ENCODE measurements around the gene SLC37A1.

SLC37A1 gene

DNA sequence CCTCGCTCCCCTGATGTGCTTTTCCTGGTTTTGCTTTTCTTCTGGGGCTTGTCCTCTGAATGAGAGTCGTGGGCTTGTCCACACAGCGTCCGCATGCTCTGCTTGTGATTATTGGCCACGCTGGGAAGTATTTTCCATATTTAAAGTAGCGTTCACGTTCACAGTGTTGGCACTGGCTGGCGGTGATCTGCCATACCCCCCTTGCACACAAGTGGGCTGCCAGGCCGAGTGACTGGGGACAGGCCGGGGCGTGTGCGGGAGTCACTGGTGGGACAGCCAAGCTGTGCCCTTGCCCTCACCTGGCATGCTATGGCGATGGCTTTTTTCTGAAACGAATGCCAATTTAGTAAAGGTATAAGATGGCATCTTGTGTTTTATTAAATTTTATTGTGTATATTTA is 32.8 kb downstream of the SLC37A1 start:
- no peak for DNase-seq

- no peak for DNase-seq
These were observed 33.6 kb downstream of the SLC37A1 start for GRCh38 chr21:42547001-42547905.

GRCh38 chr21:42547906-42548365 is 34.3 kb downstream of the SLC37A1 start:
- DNase-seq = no peak

GRCh38 chr21:42548687-42549406 is 35.2 kb downstream of the SLC37A1 start:
- no peak for DNase-seq

GRCh38 chr21:42550817-42551216 is 37.2 kb downstream of the SLC37A1 start:
- DNase-seq = no peak

GRCh38 chr21:42552407-42553336 is 39.0 kb downstream of the SLC37A1 start:
- DNase-seq = no peak

DNA sequence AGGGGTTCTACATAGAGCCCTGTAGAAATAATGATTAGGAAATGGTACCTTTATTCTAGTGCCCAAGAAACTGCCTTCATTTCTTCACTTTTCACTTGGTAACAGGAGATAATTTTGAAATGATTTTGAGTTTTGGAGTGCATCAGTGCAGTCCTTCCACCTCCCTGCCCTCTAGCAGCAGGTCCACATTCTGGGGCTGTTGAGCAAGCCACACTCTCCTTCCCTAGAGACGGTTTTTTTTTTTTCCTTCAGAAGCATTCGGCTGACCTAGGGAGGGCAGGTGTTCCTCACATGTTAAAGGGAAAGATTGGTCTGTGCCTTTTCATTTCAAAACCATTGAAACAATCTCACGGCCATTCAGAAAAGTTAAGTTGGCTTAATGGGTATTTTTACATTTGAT is 39.8 kb downstream of the SLC37A1 start:
- DNase-seq = no peak

GRCh38 chr21:42554251-42554961 is 40.8 kb downstream of the SLC37A1 start:
- no peak for DNase-seq

DNA sequence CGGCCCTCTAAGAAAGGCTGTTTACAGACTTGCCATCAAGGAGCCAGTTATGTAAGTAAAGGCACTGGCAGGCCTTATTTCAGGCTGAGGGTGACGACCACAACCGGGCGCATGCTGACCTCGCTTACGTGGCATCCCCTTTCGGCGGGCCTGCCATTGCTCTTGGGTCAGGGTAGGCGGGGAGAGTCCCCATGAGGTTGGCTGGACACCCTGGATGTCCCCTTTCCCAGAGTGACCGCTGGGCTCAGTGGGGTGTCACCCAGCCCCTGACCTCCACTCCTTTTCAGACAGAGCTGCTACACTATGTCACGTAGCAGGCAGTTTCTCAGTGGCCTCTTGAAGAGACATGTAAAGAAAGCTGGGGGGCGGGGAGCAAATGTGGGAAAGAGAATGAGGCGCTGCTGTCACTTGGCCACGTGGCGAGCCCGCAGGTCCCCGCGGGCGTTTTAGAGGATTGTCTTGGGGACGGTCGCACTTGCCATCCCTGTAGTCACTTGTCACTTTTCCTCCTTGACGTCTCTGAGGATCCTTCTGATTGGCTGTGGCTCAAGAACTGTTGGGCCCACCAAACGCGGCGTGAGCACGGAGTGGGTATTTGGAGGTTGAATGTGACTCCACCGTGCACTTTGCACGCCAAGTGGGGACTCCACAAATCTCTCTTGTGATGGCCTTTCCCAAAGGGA is 42.2 kb downstream of the SLC37A1 start:
- no peak for DNase-seq

DNA sequence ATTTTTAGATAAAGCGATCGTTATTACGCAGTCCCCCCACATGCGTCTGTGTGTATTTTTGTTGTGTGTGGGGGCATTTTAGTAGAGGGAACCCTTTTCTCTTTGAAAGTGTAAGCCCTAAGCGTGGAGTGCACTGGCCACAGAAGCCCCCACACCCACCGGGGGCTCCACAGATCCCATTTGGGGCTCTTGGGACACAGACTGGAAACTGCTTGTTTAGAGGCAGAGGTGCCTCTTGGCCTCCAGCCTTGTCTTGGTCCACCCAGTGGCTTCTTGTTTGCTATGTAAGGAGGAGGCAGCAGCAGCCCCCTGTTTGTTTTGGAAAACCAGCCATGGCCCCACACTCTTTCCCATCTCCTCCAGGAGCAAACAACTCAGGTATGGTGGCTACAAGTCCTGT is 42.8 kb downstream of the SLC37A1 start:
- DNase-seq = no peak

GRCh38 chr21:42556960-42557359 is 43.3 kb downstream of the SLC37A1 start:
- no peak for DNase-seq

DNA sequence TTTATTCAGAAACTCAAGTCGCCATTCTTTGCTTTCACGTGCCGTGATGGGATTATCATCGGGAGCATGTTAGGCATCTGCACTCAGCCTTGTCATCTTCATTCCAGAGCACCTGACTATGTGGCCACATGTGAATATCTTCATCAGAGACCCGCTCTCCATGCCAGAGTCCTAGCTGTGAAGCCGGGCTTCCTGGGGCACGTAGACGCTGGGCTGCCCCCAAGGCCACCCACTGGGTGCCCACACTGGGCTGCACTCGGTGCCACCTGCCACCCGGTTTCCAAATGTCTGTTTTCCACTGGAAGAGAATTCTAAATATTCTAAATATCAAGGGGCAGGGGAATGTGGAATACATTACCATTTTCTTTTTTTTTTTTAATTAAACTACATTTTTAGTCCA is 43.8 kb downstream of the SLC37A1 start:
- DNase-seq = no peak

- DNase-seq = no peak
These were observed 44.7 kb downstream of the SLC37A1 start for GRCh38 chr21:42558368-42558767.

DNA sequence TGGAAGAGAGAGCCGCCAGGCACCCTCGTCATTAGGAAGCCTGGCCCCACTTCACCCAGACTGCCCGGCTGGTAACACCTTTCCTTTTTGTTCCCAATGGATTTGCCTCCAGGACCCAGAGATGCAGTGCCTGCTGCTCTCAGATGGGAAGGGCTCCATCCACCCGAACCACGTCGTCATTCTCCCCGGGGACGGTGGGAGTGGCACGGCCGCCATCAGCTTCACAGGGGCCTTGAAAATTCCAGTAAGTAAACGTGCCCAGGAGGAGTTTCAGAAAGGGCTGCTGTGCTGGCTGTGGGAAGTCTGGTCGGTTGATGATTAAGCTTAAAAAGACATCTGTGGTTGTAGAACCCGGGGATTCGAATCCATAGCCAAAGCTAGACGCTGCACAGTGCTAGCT is 45.2 kb downstream of the SLC37A1 start:
- no peak for DNase-seq

DNA sequence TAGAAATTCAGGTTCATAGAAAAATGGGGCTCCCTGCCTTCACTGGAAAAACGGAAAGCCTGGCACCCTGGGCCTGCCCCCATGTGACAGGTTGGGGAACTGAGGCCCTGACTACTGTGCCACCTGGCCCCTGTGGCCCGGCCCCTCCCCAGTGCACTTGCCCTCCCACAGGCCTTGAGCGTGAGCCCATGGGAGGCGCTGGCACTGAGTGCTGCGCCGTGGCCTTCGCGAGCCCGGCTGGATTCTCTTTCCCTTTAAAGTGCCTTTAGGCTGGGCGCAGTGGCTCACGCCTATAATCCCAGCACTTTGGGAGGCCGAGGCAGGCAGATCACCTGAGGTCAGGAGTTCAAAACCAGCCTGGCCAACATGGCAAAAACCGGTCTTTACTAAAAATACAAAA is 45.7 kb downstream of the SLC37A1 start:
- DNase-seq = no peak

- no peak for DNase-seq
These were observed 47.0 kb downstream of the SLC37A1 start for GRCh38 chr21:42560517-42561179.

- DNase-seq = no peak
These were observed 48.4 kb downstream of the SLC37A1 start for GRCh38 chr21:42561762-42562650.

DNA sequence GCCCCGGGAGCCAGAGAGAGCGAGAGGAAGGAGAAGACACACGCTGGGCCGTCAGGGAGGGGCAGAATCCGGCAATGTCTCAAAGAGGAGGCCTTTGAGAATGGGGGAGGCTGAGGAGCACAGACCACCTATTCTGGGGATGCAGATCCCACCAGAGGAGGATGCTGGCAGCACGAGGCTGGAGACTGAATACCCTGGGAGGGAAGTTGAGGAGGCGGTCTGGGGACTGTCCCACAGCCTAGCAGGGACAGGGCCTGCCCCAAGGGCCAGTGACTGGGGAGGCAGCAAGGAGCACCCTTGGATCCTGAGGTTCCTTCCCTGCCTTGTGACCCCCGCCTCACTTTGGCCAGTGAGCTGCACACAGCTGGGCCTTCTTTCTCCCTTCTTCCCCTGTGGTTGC is 49.2 kb downstream of the SLC37A1 start:
- DNase-seq = no peak

- no peak for DNase-seq
These were observed 49.6 kb downstream of the SLC37A1 start for GRCh38 chr21:42563261-42563660.

DNA sequence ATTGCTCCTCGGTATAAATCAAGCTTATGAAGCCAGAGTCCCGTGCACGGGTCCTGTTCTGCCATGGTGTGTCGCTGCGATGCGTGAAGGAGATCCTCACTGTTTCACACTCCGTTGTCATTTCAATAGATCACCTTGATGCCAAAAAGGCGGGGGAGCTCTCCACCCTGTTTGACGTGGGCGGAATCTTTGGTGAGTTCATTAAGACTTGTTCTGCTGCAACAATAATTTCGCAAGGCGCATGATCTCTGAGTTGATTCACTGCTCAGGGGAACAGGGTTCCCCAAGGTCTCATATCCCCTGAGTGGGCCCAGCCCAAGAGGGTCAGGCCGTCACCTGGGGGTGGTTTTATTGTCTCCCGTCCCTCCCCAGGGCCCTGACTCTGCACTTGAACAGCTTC is 50.0 kb downstream of the SLC37A1 start:
- no peak for DNase-seq
